Measurements from ENCODE around the gene SLC18A2. TPM values are rescaled to one million over a fixed set of nuclear protein-coding genes. Genes with fewer than 3 reads are reported as not detected.
A peak's percentile ranks its signal among the peaks of the same experiment; 100 is the strongest.

SLC18A2 gene
- total and polyA plus RNA-seq, 10 of the 15 experiments (the other 5 are each of a cell fraction or from before 2014, with no cell fraction given), result 0.06 to 1.1 (median 0.25) TPM; not detected in 5

DNA sequence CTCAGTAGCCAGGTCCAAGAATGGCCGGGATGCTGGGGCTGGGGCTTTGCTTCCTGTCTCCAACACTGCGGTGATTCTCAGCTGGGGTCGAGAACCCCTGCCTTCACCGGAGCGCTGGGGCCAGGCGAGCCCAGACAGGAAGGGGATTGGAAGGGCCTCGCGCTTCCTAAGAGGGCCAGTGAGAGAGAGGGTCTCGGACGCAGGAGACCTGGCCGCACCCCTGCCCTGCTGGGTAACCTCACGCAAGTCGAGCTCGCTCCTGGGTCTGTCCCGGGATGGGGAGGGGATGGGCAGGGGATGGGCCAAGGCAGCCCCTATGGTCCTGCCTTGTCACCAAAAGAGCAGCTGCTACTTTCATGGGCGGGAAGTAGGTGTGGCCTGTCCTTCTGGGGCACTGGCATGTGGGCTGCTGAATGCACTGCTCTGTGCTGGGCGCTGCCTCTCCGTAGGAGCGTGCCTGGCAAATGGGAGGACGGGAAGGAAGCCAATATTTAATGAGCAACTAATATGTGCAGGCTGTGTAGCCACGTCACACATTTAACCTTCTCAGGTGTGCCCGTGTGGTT is 23.6 kb upstream of the SLC18A2 start (continued):
- TF ChIP-seq, protein P1, sequence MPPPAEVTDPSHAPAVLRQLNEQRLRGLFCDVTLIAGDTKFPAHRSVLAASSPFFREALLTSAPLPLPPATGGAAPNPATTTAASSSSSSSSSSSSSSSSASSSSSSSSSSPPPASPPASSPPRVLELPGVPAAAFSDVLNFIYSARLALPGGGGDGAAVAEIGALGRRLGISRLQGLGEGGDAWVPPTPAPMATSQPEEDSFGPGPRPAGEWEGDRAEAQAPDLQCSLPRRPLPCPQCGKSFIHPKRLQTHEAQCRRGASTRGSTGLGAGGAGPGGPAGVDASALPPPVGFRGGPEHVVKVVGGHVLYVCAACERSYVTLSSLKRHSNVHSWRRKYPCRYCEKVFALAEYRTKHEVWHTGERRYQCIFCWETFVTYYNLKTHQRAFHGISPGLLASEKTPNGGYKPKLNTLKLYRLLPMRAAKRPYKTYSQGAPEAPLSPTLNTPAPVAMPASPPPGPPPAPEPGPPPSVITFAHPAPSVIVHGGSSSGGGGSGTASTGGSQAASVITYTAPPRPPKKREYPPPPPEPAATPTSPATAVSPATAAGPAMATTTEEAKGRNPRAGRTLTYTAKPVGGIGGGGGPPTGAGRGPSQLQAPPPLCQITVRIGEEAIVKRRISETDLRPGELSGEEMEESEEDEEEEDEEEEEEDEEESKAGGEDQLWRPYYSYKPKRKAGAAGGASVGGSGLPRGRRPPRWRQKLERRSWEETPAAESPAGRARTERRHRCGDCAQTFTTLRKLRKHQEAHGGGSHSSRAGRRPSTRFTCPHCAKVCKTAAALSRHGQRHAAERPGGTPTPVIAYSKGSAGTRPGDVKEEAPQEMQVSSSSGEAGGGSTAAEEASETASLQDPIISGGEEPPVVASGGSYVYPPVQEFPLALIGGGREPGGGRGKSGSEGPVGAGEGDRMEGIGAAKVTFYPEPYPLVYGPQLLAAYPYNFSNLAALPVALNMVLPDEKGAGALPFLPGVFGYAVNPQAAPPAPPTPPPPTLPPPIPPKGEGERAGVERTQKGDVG (CRISPR knock-in tag; IDR thresholded peaks at IDR 0.05), result no peak
- TF ChIP-seq GATAD2B (conservative IDR thresholded peaks at IDR 0.05; ENCODE audit: low read depth) (no peak), TAF1 (IDR thresholded peaks at IDR 0.05; ENCODE audit: borderline replicate concordance, low read depth, low read length) (no peak), ESRRA (IDR thresholded peaks at IDR 0.05; ENCODE audit: low read length) (no peak), HDAC6 (IDR thresholded peaks at IDR 0.05; ENCODE audit: unreplicated experiment) (no peak), CREM (IDR thresholded peaks at IDR 0.05; ENCODE audit: low read depth) (no peak)

DNA sequence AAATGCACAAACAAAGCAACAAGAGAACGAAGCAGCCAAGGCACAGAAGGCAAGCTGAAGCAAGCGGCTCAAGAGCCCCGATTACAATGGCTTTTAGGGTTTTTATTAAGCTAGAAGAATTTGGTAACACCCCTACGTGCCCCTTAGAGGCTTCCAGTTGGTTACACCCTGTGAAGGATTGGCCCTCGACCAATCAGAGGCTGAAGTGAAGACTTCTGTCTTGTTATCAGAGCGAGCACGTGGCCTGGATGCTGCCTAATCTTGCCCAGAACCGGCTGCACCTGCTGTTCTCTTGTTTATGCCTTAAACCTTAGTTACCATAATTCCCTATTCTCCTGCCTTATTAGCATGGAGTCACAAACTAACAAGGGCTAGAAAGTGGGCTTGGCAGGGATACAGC is 22.3 kb upstream of the SLC18A2 start:
- H3K9ac ChIP-seq (ENCODE audit: control insufficient read depth, insufficient read depth, low read length), result no peak overlapping the region
- no peak for TF ChIP-seq SMC3 (IDR thresholded peaks at IDR 0.05; ENCODE audit: borderline replicate concordance, low read length)
- TF ChIP-seq ZZZ3 (IDR thresholded peaks at IDR 0.05; ENCODE audit: control insufficient read depth, insufficient read length, low read depth), result no peak
- peak; percentile 51 for TF ChIP-seq PKNOX1 (IDR thresholded peaks at IDR 0.05)
- 0 out of 2 replicates have a peak, but pooled peaks have one; percentile 20 for TF ChIP-seq NFYB (IDR thresholded peaks at IDR 0.05; ENCODE audit: insufficient read depth, low read depth, low read length)
- no peak for TF ChIP-seq BHLHE40 (IDR thresholded peaks at IDR 0.05; ENCODE audit: borderline replicate concordance in 1 of 2, low read depth in 2 of 2, low read length in 1 of 2)
- TF ChIP-seq TARDBP (IDR thresholded peaks at IDR 0.05; ENCODE audit: borderline replicate concordance), result no peak
- TF ChIP-seq NFXL1 (IDR thresholded peaks at IDR 0.05; ENCODE audit: borderline replicate concordance), result no peak

More for the DNA sequence above, 22.3 kb upstream of the SLC18A2 start:
- CTCF ChIA-PET, result interaction anchor here (0.7 to 5.1 kb wide), 8 partner anchors 11 to 1024 kb away, joined by 3 to 136 read pairs (median 25); no protein-coding TSS in a partner anchor
- no peaks in the 10 kb centered on the region for H3K9me3 ChIP-seq (replicated peaks; ENCODE audit: control insufficient read depth, insufficient read depth, low read length)
- no peaks in the 10 kb centered on the region for H3K36me3 ChIP-seq (ENCODE audit: control insufficient read depth in 2 of 2, insufficient read depth in 2 of 2, low read length in 1 of 2)
- SMC1A ChIA-PET (ENCODE audit: uncharacterized antibody, unreplicated experiment), result interaction anchor here (0.8 to 4.9 kb wide), 5 partner anchors 33 to 259 kb away, joined by 3 to 44 read pairs (median 3); no protein-coding TSS in a partner anchor
- FAIRE-seq, result no peak
- ATAC-seq, result no peak
- no peak overlapping the region for H3K27ac ChIP-seq (ENCODE audit: control insufficient read depth, insufficient read depth)
- 37% methylated on average over 8 of the region's 8 CpGs for WGBS (ENCODE audit: insufficient coverage, insufficient replicate concordance, low lambda C conversion rate, missing lambda C conversion rate)
- H3K27me3 ChIP-seq (replicated peaks in 1 of 2; ENCODE audit: control insufficient read depth in 2 of 2, insufficient read depth in 2 of 2, low read length in 1 of 2), result no peaks in the 10 kb centered on the region; a peak in 2 of 4 replicates
- no peaks in the 10 kb centered on the region for H4K20me1 ChIP-seq (ENCODE audit: control insufficient read depth, insufficient read depth)
- H3K79me2 ChIP-seq (ENCODE audit: control insufficient read depth, insufficient read depth, low read length), result no peaks in the 10 kb centered on the region
- in situ Hi-C loops (cut with MboI), result no loop called here
- no TSS peak for BruUV-seq (replicated peaks)
- no peak overlapping the region for H3K4me3 ChIP-seq
- no peak overlapping the region for H2AFZ ChIP-seq (ENCODE audit: control insufficient read depth, low read depth, low read length)
- POLR2A ChIA-PET, result no interaction called here
- H3K4me1 ChIP-seq (ENCODE audit: control insufficient read depth, insufficient read depth, low read length), result peaks cover 3% of the 10 kb centered on the region; the same call in 1 of the 2 replicates
- no peak for DNase-seq (ENCODE audit: low read depth, low spot score)
- no peak overlapping the region for H3K4me2 ChIP-seq (ENCODE audit: control insufficient read depth, insufficient read depth)
- RAD21 ChIA-PET (ENCODE audit: unreplicated experiment), result no interaction called here
- intact Hi-C loops (cut with micrococcal nuclease; ENCODE audit: unreplicated experiment), result loop anchor here (5.0 to 10.0 kb wide), 4 partner anchors 224 to 1024 kb away; no protein-coding TSS in a partner anchor

Measured in GM12878 (cell line).